Upper lobe of left lung (tissue), 4 donors: Measurements from ENCODE around the gene ACTN4.

Experiments used
- POLR2A ChIP-seq, 4 donors: fragments of 450-650 bp; IDR thresholded peaks; one replicate each; pipeline ENCODE4 v1.5.1; 2016 to 2017; ENCODE audit warnings: antibody characterized with exemption in 4 of 4, mild to moderate bottlenecking in 2 of 4
- TF ChIP-seq, protein P1 (sequence below), 6 experiments: fragments of 450-650 bp in 4 of 6; fragments of 200-600 bp in 2 of 6; sonication (generic) in 2 of 6; IDR thresholded peaks; one replicate each; pipeline ENCODE4 v1.5.1; 2016 to 2019; ENCODE audit warnings: antibody characterized with exemption in 6 of 6

GRCh38 chr19:38745316-38745715 is 97.9 kb downstream of the ACTN4 start:
- TF ChIP-seq POLR2A (IDR thresholded peaks at IDR 0.05) = no peak
- TF ChIP-seq, protein P1, sequence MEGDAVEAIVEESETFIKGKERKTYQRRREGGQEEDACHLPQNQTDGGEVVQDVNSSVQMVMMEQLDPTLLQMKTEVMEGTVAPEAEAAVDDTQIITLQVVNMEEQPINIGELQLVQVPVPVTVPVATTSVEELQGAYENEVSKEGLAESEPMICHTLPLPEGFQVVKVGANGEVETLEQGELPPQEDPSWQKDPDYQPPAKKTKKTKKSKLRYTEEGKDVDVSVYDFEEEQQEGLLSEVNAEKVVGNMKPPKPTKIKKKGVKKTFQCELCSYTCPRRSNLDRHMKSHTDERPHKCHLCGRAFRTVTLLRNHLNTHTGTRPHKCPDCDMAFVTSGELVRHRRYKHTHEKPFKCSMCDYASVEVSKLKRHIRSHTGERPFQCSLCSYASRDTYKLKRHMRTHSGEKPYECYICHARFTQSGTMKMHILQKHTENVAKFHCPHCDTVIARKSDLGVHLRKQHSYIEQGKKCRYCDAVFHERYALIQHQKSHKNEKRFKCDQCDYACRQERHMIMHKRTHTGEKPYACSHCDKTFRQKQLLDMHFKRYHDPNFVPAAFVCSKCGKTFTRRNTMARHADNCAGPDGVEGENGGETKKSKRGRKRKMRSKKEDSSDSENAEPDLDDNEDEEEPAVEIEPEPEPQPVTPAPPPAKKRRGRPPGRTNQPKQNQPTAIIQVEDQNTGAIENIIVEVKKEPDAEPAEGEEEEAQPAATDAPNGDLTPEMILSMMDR (IDR thresholded peaks at IDR 0.05) = no peak
